ENCODE data around the gene TBC1D22A. TPM values are rescaled to one million over a fixed set of nuclear protein-coding genes. Genes with fewer than 3 reads are reported as not detected.

The TBC1D22A gene
- total and polyA plus RNA-seq, 2 experiments from 2014 or later: 15.3 to 19.8 TPM

GRCh38 chr22:46792061-46792796 lies 29.8 kb downstream of the TBC1D22A start:
- Histone ChIP-seq H3K4me1 (ENCODE audit: insufficient read depth) (no peaks in the 10 kb centered on the region), H3K79me2 (peaks cover 34% of the 10 kb centered on the region), H3K4me2 (no peak overlapping the region), H3K27me3 (no peaks in the 10 kb centered on the region), H3K9me2 (replicated peaks; ENCODE audit: insufficient read depth) (no peaks in the 10 kb centered on the region), H3K36me3 (replicated peaks; ENCODE audit: insufficient read depth, low read depth) (no peaks in the 10 kb centered on the region), H3K9me3 (ENCODE audit: low read depth) (no peaks in the 10 kb centered on the region), H3K4me3 (no peak overlapping the region), H4K20me1 (ENCODE audit: insufficient read depth, poor library complexity, severe bottlenecking) (peaks cover 7% of the 10 kb centered on the region), H2AFZ (no peak overlapping the region), H3K27ac (no peak overlapping the region)
- DNase-seq (ENCODE audit: low spot score): no peak
- 93% methylated on average over 20 of the region's 20 CpGs for WGBS (ENCODE audit: low lambda C conversion rate, missing lambda C conversion rate)
- no peak for TF ChIP-seq EZH2phosphoT487 (IDR thresholded peaks at IDR 0.05; ENCODE audit: low read depth, severe bottlenecking, unreplicated experiment)
- no peak for TF ChIP-seq EZH2 (IDR thresholded peaks at IDR 0.05; ENCODE audit: borderline replicate concordance)
- TF ChIP-seq CTCF (IDR thresholded peaks at IDR 0.05; ENCODE audit: poor library complexity): no peak

- no peak overlapping the region for H3K27ac ChIP-seq
These were observed 30.4 kb downstream of the TBC1D22A start for GRCh38 chr22:46792841-46793261.

GRCh38 chr22:46793497-46793896 lies 31.0 kb downstream of the TBC1D22A start:
- Histone ChIP-seq H4K20me1 (ENCODE audit: insufficient read depth, poor library complexity, severe bottlenecking) (peaks cover 4% of the 10 kb centered on the region), H3K4me2 (no peak overlapping the region), H3K27me3 (no peaks in the 10 kb centered on the region), H3K4me3 (no peak overlapping the region), H2AFZ (no peak overlapping the region), H3K36me3 (replicated peaks; ENCODE audit: insufficient read depth, low read depth) (no peaks in the 10 kb centered on the region), H3K9me3 (ENCODE audit: low read depth) (no peaks in the 10 kb centered on the region), H3K27ac (no peak overlapping the region), H3K79me2 (peaks cover 23% of the 10 kb centered on the region), H3K4me1 (ENCODE audit: insufficient read depth) (no peaks in the 10 kb centered on the region), H3K9me2 (replicated peaks; ENCODE audit: insufficient read depth) (no peaks in the 10 kb centered on the region)
- no peak for DNase-seq (ENCODE audit: low spot score)
- no peak for TF ChIP-seq EZH2 (IDR thresholded peaks at IDR 0.05; ENCODE audit: borderline replicate concordance)
- TF ChIP-seq EZH2phosphoT487 (IDR thresholded peaks at IDR 0.05; ENCODE audit: low read depth, severe bottlenecking, unreplicated experiment): no peak
- WGBS (ENCODE audit: low lambda C conversion rate, missing lambda C conversion rate): 97% methylated on average over 23 of the region's 23 CpGs

More at GRCh38 chr22:46792841-46793261, 30.4 kb downstream of the TBC1D22A start:
- no peaks in the 10 kb centered on the region for H3K9me2 ChIP-seq (replicated peaks; ENCODE audit: insufficient read depth)
- H3K4me3 ChIP-seq: no peak overlapping the region
- H3K4me1 ChIP-seq (ENCODE audit: insufficient read depth): no peaks in the 10 kb centered on the region
- peaks cover 29% of the 10 kb centered on the region for H3K79me2 ChIP-seq
- H3K9me3 ChIP-seq (ENCODE audit: low read depth): no peaks in the 10 kb centered on the region
- 92% methylated on average over 8 of the region's 8 CpGs for WGBS (ENCODE audit: low lambda C conversion rate, missing lambda C conversion rate)
- no peak overlapping the region for H3K4me2 ChIP-seq
- peaks cover 4% of the 10 kb centered on the region for H4K20me1 ChIP-seq (ENCODE audit: insufficient read depth, poor library complexity, severe bottlenecking)
- no peaks in the 10 kb centered on the region for H3K36me3 ChIP-seq (replicated peaks; ENCODE audit: insufficient read depth, low read depth)
- H3K27me3 ChIP-seq: no peaks in the 10 kb centered on the region
- DNase-seq (ENCODE audit: low spot score): no peak
- TF ChIP-seq CTCF (IDR thresholded peaks at IDR 0.05; ENCODE audit: poor library complexity): no peak
- TF ChIP-seq EZH2phosphoT487 (IDR thresholded peaks at IDR 0.05; ENCODE audit: low read depth, severe bottlenecking, unreplicated experiment): no peak
- TF ChIP-seq EZH2 (IDR thresholded peaks at IDR 0.05; ENCODE audit: borderline replicate concordance): no peak
- H2AFZ ChIP-seq: no peak overlapping the region

- WGBS (ENCODE audit: low lambda C conversion rate, missing lambda C conversion rate): 97% methylated on average over 12 of the region's 12 CpGs
- no peak for DNase-seq (ENCODE audit: low spot score)
- Histone ChIP-seq H3K27me3 (no peaks in the 10 kb centered on the region), H2AFZ (no peak overlapping the region), H3K9me2 (replicated peaks; ENCODE audit: insufficient read depth) (no peaks in the 10 kb centered on the region), H3K9me3 (ENCODE audit: low read depth) (no peaks in the 10 kb centered on the region), H4K20me1 (ENCODE audit: insufficient read depth, poor library complexity, severe bottlenecking) (peaks cover 7% of the 10 kb centered on the region), H3K4me2 (no peak overlapping the region), H3K27ac (no peak overlapping the region), H3K4me3 (no peak overlapping the region), H3K4me1 (ENCODE audit: insufficient read depth) (peaks cover 4% of the 10 kb centered on the region), H3K36me3 (replicated peaks; ENCODE audit: insufficient read depth, low read depth) (no peaks in the 10 kb centered on the region), H3K79me2 (peaks cover 19% of the 10 kb centered on the region)
- no peak for TF ChIP-seq CTCF (IDR thresholded peaks at IDR 0.05; ENCODE audit: poor library complexity)
- TF ChIP-seq EZH2phosphoT487 (IDR thresholded peaks at IDR 0.05; ENCODE audit: low read depth, severe bottlenecking, unreplicated experiment): no peak
These were observed 31.6 kb downstream of the TBC1D22A start for GRCh38 chr22:46794067-46794466.
